Measurements from ENCODE around the gene SEPHS2.
A peak's percentile ranks its signal among the peaks of the same experiment; 100 is the strongest.
"Not testable (repeated sequence)": the region's sequence is repeated elsewhere in the genome, so short reads cannot be mapped to it uniquely, and the experiment has no call there.

SEPHS2 gene, protein sequence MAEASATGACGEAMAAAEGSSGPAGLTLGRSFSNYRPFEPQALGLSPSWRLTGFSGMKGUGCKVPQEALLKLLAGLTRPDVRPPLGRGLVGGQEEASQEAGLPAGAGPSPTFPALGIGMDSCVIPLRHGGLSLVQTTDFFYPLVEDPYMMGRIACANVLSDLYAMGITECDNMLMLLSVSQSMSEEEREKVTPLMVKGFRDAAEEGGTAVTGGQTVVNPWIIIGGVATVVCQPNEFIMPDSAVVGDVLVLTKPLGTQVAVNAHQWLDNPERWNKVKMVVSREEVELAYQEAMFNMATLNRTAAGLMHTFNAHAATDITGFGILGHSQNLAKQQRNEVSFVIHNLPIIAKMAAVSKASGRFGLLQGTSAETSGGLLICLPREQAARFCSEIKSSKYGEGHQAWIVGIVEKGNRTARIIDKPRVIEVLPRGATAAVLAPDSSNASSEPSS

GRCh38 chr16:30445408-30446202 lies at the start of gene SEPHS2:
Gene SEPHS2 (minus strand): TSS chr16:30445874. CDS start chr16:30445727, 147 bp downstream.
- DNase-seq (ENCODE audit: low read depth) = peak; percentile 98

DNA sequence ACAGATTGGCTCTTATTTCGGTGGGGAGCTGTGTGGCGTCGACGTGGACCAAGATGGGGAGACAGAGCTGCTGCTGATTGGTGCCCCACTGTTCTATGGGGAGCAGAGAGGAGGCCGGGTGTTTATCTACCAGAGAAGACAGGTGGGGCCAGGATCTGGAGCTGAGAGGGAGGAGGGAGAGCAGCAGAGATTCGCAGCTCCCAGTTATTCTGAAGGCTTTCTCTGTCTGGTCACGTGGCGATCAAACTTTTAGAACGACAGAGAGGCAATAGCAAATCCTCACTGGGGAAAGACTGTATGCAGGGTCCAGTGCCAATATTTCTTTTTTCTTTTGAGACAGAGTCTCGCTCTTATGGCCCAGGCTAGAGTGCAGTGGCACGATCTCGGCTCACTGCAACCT lies 49.0 kb upstream of the SEPHS2 start:
- no peak for DNase-seq (ENCODE audit: low read depth)

DNA sequence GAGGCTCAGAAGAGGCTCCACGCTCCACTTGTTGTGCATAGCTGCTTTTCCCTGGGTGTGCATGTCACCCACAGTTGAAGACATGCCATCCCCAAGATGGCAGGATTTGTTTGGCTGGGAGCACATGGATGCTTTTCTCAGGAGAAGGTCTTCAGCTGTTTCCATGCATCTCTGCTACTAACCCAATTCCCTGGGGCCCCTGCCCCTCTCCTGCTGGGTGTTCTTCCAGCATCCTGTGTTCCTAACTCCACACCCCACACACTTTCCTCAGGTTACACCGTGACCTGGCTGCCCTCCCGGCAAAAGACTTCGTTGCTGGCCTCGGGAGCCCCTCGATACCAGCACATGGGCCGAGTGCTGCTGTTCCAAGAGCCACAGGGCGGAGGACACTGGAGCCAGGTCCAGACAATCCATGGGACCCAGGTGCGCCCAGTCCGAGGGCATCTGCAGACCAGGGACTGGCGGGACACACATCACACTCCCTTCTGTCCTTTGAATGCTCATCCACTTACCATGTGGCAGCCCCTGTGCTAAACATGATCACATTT lies 48.3 kb upstream of the SEPHS2 start:
- DNase-seq (ENCODE audit: low read depth) = no peak

- DNase-seq (ENCODE audit: low read depth) = peak; percentile 76
Measured at GRCh38 chr16:30491744-30492308, 46.2 kb upstream of the SEPHS2 start.

- no peak for DNase-seq (ENCODE audit: low read depth)
Measured at GRCh38 chr16:30491229-30491628, 45.6 kb upstream of the SEPHS2 start.

DNA sequence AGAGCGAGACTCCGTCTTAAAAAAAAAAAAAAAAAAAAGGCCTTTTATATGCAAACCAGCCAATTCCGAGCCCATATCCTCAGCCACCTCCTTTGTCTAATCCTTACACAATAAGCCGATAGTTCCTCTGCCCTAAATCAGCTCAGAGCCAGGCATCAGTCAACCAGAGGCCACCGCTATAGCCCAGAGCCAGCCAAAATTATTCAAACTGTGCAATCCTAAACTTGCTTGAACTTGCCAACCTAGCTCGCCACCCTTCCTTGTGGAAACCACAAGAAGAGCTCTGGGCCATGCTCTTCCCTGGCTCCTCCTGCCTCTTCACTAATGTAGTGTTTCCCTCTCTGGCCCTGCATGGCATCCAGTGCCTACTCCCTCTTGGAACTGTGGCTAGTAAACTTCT lies 44.5 kb upstream of the SEPHS2 start:
- DNase-seq (ENCODE audit: low read depth) = no peak

DNA sequence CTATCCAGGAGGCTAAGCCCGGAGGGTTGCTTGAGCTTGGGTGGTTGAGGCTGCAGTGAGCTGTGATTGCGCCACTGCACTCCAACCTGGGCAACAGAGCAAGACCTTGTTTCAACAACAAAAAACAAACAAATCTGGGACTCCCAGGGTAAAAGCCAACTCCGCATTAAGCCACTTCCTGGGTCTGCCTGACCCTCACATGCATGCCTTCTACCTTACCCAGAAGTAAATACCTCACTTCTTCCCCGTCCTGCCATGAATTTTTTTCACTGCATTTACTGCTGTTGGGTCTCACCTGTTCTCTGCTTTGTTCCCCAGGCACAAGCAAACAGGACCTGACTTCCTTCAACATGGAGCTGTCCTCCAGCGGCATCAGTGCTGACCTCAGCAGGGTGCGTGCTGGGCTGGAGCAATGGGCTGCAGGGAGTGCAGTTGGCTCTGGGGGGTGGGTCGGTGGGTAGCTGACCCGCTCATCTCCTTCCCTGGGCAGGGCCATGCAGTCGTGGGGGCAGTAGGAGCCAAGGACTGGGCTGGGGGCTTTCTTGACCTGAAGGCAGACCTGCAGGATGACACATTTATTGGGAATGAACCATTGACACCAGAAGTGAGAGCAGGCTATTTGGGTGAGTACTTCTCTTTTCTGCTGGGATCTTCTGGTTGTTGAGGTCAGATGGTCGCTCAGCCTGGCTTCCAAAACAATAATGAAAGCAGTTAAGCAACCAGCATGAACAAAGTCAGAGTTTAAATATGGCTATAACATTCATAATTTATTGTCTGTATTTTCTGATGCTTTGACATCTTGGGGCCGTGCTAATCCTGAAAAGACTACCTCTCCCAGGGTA lies 43.3 kb upstream of the SEPHS2 start:
- DNase-seq (ENCODE audit: low read depth) = peak; percentile 7

DNA sequence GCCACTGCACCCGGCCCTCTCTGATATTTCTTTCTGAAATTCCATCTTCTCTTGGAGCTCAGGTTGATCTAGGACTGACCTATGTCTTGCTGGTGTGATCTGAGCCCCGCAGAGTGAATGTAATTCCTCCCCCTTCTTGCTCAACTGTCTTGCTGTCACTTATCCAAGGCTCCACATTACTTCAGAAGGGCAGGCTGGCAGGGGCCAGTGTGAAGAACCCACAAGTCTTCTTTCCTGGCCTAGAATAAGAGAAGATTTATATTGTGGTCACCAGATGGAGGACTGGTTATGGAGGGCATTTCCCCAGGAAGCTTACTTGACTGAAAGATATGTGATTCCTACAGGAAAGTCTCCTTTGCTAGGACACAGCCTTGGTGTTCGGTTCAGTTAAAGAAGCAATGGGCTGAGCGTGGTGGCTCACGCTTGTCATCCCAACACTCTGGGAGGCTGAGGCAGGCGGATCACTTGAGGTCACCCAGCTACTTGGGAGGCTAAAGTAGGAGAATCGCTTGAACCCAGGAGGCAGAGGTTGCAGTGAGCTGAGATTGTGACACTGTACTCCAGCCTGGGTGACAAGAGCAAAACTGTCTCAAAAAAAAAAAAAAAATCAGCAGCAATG lies 40.3 kb upstream of the SEPHS2 start:
- DNase-seq (ENCODE audit: low read depth) = peak; percentile 34

- no peak for DNase-seq (ENCODE audit: low read depth)
Measured at GRCh38 chr16:30484887-30485286, 39.2 kb upstream of the SEPHS2 start.

- no peak for DNase-seq (ENCODE audit: low read depth)
Measured at GRCh38 chr16:30482366-30482765, 36.7 kb upstream of the SEPHS2 start.

- DNase-seq (ENCODE audit: low read depth) = no peak
Measured at GRCh38 chr16:30481381-30481780, 35.7 kb upstream of the SEPHS2 start.

DNA sequence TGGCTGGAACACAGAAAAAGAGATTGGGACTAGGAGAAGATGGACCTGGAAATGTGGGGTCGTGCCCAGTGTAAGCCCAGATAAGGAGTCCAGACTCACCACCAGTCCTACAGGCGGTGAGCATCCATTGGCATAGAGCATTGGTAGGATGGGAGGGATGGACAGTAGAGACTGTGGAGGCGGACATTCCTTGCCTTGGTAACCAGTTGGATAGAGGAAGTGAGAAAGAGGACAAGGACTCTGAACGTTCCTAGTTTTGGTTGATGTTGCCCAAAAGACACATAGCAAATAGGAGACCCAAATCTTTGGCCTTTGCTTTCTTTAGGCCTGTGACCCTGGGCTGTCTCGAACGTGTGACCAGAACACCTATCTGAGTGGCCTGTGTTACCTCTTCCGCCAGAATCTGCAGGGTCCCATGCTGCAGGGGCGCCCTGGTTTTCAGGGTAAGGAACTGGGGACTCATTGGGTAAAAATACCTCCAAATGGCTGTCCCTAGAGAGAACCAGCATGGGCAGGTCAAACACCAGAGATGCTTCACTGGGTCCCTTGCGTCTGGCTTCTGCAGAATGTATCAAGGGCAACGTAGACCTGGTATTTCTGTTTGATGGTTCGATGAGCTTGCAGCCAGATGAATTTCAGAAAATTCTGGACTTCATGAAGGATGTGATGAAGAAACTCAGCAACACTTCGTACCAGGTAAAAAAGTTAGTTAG lies 33.2 kb upstream of the SEPHS2 start:
- no peak for DNase-seq (ENCODE audit: low read depth)

DNA sequence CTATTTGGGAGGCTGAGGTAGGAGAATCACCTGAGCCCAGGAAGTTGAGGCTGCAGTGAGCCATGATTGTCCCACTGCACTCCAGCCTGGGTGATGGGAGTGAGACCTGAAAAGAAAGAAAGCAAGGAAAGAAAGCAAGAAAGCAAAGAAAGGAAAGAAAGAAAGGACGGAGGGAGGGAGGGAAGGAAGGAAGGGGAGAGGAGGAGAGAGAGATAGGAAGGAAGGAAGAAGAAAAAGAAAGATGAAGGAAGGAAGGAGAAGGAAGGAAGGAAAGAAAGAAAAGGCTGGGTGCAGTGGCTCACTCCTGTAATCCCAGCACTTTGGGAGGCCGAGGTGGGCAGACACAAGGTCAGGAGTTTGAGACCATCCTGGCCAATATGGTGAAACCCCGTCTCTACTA lies 32.1 kb upstream of the SEPHS2 start:
- not testable (repeated sequence) for DNase-seq (ENCODE audit: low read depth)

DNA sequence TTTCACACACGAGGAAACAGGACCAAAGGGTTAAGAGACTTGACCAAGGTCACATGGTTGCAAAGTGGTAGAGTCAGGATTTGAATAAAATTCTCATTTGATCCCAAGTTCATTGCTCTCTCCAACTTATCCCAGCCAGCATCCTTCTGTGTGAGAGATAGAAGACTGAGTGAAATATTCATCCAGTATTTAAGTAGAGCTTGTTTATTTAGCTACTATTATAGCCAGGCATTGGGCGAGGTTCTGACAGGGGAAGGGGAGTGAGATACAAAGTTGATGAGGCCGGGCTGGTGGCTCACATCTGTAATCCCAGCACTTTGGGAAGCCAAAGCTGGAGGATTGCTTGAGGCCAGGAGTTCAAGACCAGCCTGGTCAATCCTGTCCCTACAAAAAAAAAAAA lies 31.3 kb upstream of the SEPHS2 start:
- DNase-seq (ENCODE audit: low read depth) = no peak

DNA sequence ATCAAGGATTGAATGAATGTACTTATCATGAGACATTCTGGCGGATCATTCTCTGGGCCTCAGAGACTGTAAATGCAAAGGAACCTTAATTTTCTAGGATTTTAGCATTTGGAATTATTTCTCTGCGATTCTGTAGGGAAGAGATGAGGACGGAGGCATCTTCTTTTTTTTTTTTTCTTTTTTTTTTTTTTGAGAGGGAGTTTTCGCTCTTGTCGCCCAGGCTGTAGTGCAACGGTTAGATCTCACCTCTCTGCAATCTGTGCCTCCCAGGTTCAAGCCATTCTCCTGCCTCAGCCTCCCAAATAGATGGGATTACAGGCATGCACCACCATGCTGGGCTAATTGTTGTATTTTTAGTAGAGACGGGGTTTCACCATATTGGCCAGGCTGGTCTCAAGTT lies 29.0 kb upstream of the SEPHS2 start:
- no peak for DNase-seq (ENCODE audit: low read depth)

- no peak for DNase-seq (ENCODE audit: low read depth)
Measured at GRCh38 chr16:30474074-30474452, 28.4 kb upstream of the SEPHS2 start.

- DNase-seq (ENCODE audit: low read depth) = no peak
Measured at GRCh38 chr16:30473231-30474073, 27.8 kb upstream of the SEPHS2 start.

DNA sequence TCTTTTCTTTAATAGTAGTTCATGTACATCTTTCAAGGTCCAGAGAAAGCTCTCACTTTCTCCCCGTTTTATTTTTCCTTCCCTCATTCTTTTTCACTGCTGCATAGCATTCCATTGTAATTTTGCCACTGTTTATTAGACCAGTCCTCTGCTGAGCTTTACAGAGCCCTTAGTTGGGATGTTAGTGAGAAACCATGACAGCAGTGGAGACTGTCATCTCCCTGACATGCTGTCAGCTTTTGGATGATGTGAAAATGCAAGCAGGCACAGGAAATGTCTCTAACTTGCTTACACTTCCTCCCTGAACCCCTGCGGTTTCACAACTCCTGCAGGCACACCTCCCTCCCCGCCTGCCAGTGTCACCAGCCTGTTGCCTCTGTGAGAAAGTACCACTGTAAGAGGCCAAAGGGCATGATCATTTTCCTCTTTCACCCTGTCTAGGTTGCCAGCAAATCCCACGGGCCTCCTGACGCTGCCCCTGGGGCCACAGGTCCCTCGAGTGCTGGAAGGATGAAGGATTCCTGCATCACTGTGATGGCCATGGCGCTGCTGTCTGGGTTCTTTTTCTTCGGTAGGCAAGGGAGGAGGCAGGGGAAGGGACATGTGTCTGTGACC lies 26.8 kb upstream of the SEPHS2 start, which contains the start of gene ITGAL:
ITGAL (plus strand) TSS at position 415 of the 615 bp plus-strand sequence; CDS start at position 511, 96 bp downstream.
- no peak for DNase-seq (ENCODE audit: low read depth)

GRCh38 chr16:30470632-30470995 lies 24.9 kb upstream of the SEPHS2 start:
- DNase-seq (ENCODE audit: low read depth) = no peak
